Thymus (tissue), 11 donors: ENCODE data around the gene FRMD4A. TPM values are rescaled to one million over a fixed set of nuclear protein-coding genes. Genes with fewer than 3 reads are reported as not detected.
A peak's percentile ranks its signal among the peaks of the same experiment; 100 is the strongest.

ENCODE experiments used
- DNase-seq, 9 donors: peaks; one replicate each; pipeline ENCODE4 v3.0.0-alpha.2; 2013; ENCODE audit warnings: low spot score in 9 of 9, low read depth in 6 of 9, missing footprints in 1 of 9
- H3K27ac ChIP-seq, 2 donors: one replicate each; pipeline ENCODE4 v1.5.1; 2013; ENCODE audit warnings: control low read depth in 1 of 2, low read depth in 1 of 2, low read length in 1 of 2, mild to moderate bottlenecking in 1 of 2, moderate library complexity in 1 of 2
- H3K27me3 ChIP-seq, 2 donors: one replicate each; pipeline ENCODE4 v1.5.1; 2013; ENCODE audit warnings: low read length in 1 of 2; ENCODE audit not compliant: control insufficient read depth in 2 of 2, insufficient read depth in 1 of 2
- H3K36me3 ChIP-seq, 2 donors: one replicate each; pipeline ENCODE4 v1.5.1; 2013; ENCODE audit warnings: low read length in 1 of 2, mild to moderate bottlenecking in 1 of 2, moderate library complexity in 1 of 2; ENCODE audit not compliant: control insufficient read depth in 2 of 2, insufficient read depth in 2 of 2
- H3K4me1 ChIP-seq, 2 donors: one replicate each; pipeline ENCODE4 v1.5.1; 2013; ENCODE audit warnings: low read length in 2 of 2; ENCODE audit not compliant: control insufficient read depth in 2 of 2, insufficient read depth in 2 of 2
- H3K4me3 ChIP-seq, 2 donors: one replicate each; pipeline ENCODE4 v1.5.1; 2013; ENCODE audit warnings: low read length in 2 of 2, control low read depth in 1 of 2, mild to moderate bottlenecking in 1 of 2
- H3K9me3 ChIP-seq, 2 donors: one replicate each; pipeline ENCODE4 v1.5.1; 2013; ENCODE audit warnings: low read length in 1 of 2, mild to moderate bottlenecking in 1 of 2; ENCODE audit not compliant: control insufficient read depth in 2 of 2, insufficient read depth in 1 of 2
- WGBS: extraction: QIAGEN DNeasy Blood & Tissue Kit; methylation state at CpG from one replicate; pipeline ENCODE4 v1.1.7; 2013; 5-methylcytosine and 5-hydroxymethylcytosine counted together
- polyA plus RNA-seq: library from polyadenylated mRNA; stranded (reverse); fragments of 200-250 nt; gene quantifications from one replicate; pipeline ENCODE4 v1.2.3, GENCODE V29; 2013
- total RNA-seq: library from RNA; stranded (reverse); fragments of 120-200 nt; gene quantifications from one replicate; pipeline ENCODE4 v1.2.4, GENCODE V29; 2013
- donor health status: healthy.

The FRMD4A gene
- total and polyA plus RNA-seq, 2 donors, result 13.3 to 16.2 TPM

DNA sequence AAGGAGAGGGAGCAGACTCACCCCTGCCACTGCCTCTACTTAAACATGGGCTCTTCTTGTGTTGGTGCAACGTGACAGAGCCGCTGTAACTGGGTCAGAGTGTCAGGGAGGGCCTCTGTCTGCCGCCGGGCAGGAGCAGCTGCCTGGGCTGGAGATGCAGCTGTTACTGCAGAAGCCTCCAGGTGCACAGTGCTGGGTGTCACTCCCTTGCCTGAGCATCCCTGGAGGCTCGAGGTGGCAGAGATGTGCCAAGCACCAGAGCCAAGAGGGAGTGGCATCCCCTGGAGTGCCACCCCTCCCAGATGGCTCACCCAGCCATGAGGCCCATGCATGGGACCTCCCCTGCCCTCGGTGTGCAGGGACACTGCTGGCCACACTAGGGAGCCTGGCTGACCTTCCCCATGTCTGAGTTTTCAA is 598.3 kb downstream of the FRMD4A start:
- Histone ChIP-seq H3K27ac (peak overlapping the region; percentile 58 to 87), H3K27me3 (no peaks in the 10 kb centered on the region), H3K4me1 (peaks cover 25 to 38% of the 10 kb centered on the region in 2 donors), H3K36me3 (no peaks in the 10 kb centered on the region), H3K9me3 (no peaks in the 10 kb centered on the region), H3K4me3 (no peak overlapping the region)
- peak in 8 of 9 donors; percentile 73 to 93 (median 82) for DNase-seq
- 12% methylated on average over 6 of the region's 6 CpGs for WGBS

DNA sequence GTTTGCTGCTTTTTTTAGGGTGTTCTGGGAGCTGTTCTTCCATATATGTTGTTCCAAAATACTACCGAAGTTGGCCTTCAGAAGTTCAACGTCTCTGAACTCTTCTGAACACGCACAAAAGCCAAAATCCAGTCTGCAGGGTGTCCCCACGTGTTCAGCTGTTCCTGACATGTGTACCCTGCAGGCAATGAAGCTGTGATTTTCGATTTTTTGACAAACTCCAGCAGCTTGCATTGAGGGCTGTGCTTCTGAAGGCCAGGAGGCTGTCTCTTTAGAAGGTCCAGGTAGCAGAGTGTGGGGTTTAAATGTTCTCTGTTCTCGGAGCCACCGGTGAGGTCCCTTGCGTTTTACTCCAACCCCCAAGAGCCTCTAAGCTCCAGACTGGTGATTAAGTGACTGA is 598.9 kb downstream of the FRMD4A start:
- DNase-seq, result peak in 1 of 9 donors; percentile 46
- no peaks in the 10 kb centered on the region for H3K9me3 ChIP-seq
- 76% methylated on average over 8 of the region's 8 CpGs for WGBS
- H3K4me3 ChIP-seq, result no peak overlapping the region
- H3K27ac ChIP-seq, result peak overlapping the region in 1 of 2 donors; percentile 87
- no peaks in the 10 kb centered on the region for H3K36me3 ChIP-seq
- no peaks in the 10 kb centered on the region for H3K27me3 ChIP-seq
- peaks cover 25 to 38% of the 10 kb centered on the region in 2 donors for H3K4me1 ChIP-seq

DNA sequence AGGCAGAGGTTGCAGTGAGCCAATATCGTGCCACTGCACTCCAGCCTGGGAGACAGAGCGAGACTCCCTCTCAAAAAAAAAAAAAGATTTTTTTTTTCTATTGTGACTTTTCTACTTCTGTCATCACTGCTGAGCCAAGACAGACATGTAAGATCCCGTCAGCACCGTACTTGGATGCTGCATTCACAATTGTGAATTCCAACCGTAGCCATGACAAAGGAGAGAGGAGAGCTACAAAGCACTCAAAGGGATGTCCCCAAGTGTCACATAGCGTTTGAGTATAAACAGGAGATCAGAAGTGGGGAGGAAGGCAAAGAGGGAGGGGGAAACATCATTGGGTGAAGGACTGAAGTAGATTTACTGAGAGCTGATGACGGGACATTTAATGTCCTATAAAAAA is 599.8 kb downstream of the FRMD4A start:
- no peak overlapping the region for H3K27ac ChIP-seq
- peaks cover 25 to 38% of the 10 kb centered on the region in 2 donors for H3K4me1 ChIP-seq
- H3K36me3 ChIP-seq, result no peaks in the 10 kb centered on the region
- H3K4me3 ChIP-seq, result no peak overlapping the region
- 95% methylated on average over 7 of the region's 7 CpGs for WGBS
- DNase-seq, result no peak
- H3K27me3 ChIP-seq, result no peaks in the 10 kb centered on the region
- no peaks in the 10 kb centered on the region for H3K9me3 ChIP-seq

DNA sequence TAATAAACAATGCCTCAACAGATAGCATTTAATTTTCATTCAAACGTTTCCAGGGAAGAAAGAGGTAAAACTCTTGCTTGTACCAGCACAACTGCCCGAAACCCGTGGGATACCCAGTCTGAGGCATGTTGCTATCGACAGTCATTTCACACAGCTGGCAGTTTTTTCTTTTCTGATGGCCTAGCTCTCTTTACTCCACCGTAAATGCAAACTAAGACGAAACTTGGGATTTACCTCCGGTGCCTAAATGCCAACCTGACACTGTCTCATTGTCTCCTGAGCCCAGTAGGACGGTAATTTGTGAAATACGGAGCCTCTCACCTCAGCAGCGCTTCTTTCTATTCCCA is 600.4 kb downstream of the FRMD4A start:
- WGBS, result 95% methylated on average over 10 of the region's 10 CpGs
- no peaks in the 10 kb centered on the region for H3K36me3 ChIP-seq
- peaks cover 25 to 38% of the 10 kb centered on the region in 2 donors for H3K4me1 ChIP-seq
- H3K4me3 ChIP-seq, result no peak overlapping the region
- H3K27ac ChIP-seq, result no peak overlapping the region
- DNase-seq, result no peak
- no peaks in the 10 kb centered on the region for H3K27me3 ChIP-seq
- no peaks in the 10 kb centered on the region for H3K9me3 ChIP-seq

DNA sequence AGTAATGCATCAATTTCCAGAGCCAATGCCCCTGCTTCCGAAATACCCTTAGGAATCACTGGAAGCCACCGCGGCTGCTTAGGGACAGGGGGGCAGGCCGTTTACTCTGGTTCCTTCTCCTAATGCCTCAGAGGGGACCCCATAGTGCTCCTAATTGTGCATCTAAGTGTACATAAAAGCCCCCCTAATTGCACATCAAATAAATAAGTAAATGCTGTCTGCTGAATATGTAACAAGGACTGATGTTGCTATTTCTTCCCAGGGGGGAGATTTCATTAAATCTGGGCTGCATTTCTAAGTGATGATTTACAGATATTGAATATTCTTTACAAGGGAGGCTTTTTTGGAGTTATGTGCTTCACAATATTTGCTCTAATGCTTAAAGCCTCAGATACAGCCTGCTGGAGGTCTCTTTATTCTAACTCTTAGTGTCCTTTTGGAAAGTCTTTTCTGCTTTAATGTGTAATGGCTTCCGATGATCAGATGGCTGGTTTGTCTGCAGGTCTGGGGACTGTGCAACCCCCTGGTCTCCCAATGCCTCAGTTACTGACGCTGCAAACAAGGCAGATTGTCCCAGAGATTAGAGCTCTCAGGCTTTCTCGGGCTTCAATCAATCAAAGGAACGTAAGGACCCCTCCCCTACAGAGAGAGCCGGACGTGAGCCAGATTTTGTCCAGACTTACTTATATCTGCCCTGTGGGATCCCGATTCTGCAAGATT is 601.0 kb downstream of the FRMD4A start:
- no peaks in the 10 kb centered on the region for H3K9me3 ChIP-seq
- no peaks in the 10 kb centered on the region for H3K27me3 ChIP-seq
- no peak for DNase-seq
- 97% methylated on average over 11 of the region's 11 CpGs for WGBS
- no peak overlapping the region for H3K27ac ChIP-seq
- no peak overlapping the region for H3K4me3 ChIP-seq
- peaks cover 25 to 38% of the 10 kb centered on the region in 2 donors for H3K4me1 ChIP-seq
- H3K36me3 ChIP-seq, result no peaks in the 10 kb centered on the region

DNA sequence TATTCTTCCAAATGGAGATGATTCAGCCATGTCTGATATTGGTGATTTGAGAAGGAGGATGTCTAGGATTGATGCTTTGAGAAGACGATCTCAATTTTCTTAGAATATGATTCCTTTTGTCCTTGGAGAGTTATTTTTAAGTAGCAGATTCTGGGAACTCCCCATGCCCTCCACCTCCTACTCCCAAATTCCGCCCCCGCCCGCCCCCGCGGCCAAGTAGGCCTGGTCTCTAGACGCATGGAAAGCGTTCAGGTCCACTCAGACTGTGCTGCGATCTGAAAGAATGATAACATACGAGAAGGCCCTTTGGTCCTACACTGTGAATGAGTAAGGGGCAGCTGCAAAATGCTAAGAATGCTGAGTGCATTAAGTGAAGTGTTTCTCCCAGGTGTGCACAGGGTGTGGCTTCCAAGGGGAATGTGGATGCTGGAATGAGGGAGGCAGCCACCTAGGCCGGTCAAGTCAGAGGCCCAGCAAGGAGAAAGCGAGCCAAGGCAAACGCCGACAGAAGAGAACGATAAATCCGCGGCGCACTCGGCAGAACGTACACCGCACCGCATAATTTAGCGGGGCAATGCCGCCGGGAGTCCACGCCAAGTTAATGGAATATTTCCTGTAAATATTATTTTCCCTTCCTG is 601.7 kb downstream of the FRMD4A start:
- no peak for DNase-seq
- no peak overlapping the region for H3K27ac ChIP-seq

DNA sequence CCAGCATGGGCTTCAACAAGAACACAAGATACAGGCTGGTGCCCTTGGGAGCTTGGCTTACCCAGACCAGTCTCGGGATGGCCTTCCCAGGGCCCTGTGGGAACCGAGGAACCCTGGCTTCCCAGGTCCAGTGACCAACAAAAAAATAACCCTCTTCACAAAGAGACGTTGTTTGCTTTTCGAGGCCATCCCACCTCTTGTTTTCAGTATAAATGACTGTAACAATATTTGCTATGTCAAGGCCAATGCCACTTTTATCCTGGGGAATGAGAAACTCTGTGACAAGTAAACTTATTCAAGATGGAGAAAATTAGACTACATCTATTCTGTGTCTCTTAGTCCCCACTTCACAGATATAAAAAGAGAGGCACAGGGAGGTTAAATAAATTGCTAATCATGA is 605.1 kb downstream of the FRMD4A start:
- H3K27me3 ChIP-seq, result no peaks in the 10 kb centered on the region
- H3K36me3 ChIP-seq, result no peaks in the 10 kb centered on the region
- no peaks in the 10 kb centered on the region for H3K4me1 ChIP-seq
- H3K9me3 ChIP-seq, result no peaks in the 10 kb centered on the region
- no peak overlapping the region for H3K4me3 ChIP-seq
- DNase-seq, result no peak
- 97% methylated on average over 4 of the region's 4 CpGs for WGBS
- no peak overlapping the region for H3K27ac ChIP-seq

More for the DNA sequence above, 601.7 kb downstream of the FRMD4A start:
- H3K27me3 ChIP-seq, result no peaks in the 10 kb centered on the region
- no peak overlapping the region for H3K4me3 ChIP-seq
- no peaks in the 10 kb centered on the region for H3K9me3 ChIP-seq
- 96% methylated on average over 26 of the region's 26 CpGs for WGBS
- no peaks in the 10 kb centered on the region for H3K36me3 ChIP-seq
- peaks cover 25 to 31% of the 10 kb centered on the region in 2 donors for H3K4me1 ChIP-seq

DNA sequence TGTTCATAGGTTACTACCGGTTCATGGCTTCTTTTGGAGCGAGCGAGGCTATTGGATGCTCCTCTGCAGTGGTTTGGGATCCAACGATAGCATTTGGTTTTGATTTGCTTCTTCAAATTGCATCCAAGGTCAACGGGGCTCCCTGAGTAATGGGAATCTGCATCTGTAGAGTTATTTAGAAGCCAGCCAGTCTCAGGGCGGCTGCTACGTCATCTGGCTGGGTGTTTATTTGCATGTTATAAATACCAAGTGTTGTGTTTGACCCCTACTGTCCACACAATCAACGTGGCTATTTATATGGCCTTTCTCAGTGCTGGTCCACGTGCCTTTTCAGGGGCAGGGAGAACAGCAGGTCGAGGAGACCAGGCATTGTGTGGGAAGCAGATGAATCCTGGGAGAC is 606.2 kb downstream of the FRMD4A start:
- DNase-seq, result no peak
- Histone ChIP-seq H3K9me3 (no peaks in the 10 kb centered on the region), H3K27ac (no peak overlapping the region), H3K27me3 (no peaks in the 10 kb centered on the region), H3K36me3 (no peaks in the 10 kb centered on the region), H3K4me1 (peaks cover 4 to 7% of the 10 kb centered on the region in 2 donors), H3K4me3 (no peak overlapping the region)
- 86% methylated on average over 10 of the region's 10 CpGs for WGBS

DNA sequence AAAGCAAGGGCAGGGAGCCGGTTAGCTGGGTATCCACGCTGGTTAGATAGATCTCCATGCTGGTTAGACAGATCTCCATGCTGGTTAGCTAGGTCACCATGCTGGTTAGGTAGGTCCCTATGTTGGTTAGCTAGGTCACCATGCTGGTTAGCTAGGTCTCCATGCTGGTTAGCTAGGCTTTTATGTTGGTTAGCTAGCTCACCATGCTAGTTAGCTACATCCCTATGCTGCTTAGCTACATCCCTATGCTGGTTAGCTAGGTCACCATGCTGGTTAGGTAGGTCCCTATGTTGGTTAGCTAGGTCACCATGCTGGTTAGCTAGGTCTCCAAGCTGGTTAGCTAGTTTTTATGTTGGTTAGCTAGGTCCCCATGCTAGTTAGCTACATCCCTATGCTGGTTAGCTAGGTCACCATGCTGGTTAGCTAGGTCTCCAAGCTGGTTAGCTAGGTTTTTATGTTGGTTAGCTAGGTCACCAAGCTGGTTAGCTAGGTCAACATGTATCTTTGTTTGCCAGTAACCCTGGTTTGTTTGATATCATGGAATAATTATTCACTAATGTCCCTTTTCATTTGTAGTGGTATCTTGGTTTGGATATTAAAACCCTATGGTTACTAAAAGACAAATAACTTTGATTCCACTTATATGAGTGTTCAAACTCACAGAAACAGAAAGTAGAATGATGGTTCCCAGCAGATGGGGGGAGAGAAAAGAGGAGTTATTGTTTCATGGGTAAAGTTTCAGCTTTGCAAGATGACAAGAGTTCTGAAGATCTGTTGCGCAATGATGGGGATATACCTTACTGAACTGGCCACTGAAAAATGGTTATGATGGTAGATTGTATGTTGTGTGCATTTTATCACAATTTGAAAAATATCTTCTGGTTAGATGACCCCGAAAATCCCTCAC is 607.7 kb downstream of the FRMD4A start:
- Histone ChIP-seq H3K4me3 (no peak overlapping the region), H3K4me1 (peaks cover 17 to 22% of the 10 kb centered on the region in 2 donors), H3K9me3 (no peaks in the 10 kb centered on the region), H3K27ac (no peak overlapping the region), H3K27me3 (no peaks in the 10 kb centered on the region), H3K36me3 (no peaks in the 10 kb centered on the region)
- 97% methylated on average over 4 of the region's 4 CpGs for WGBS
- DNase-seq, result no peak
